Keratinocyte (primary cell): ENCODE results near the gene VPS13D. TPM values are rescaled to one million over a fixed set of nuclear protein-coding genes. Genes with fewer than 3 reads are reported as not detected.
A peak's percentile ranks its signal among the peaks of the same experiment; 100 is the strongest.

ENCODE experiments used
- DNase-seq: peaks from one replicate; pipeline ENCODE4 v3.0.0-alpha.2; 2011; ENCODE audit warnings: low read depth, missing footprints, low spot score
- FAIRE-seq: peaks from 2 replicates; lab custom pipeline; 2011; peaks lifted over from hg19 to GRCh38; lab: Jason Lieb, UNC
- H2AFZ ChIP-seq: 2 replicates; pipeline ENCODE4 v1.6.0; 2012; ENCODE audit warnings: low read length, control low read depth, inconsistent platforms; ENCODE audit not compliant: control insufficient read depth
- H3K27ac ChIP-seq: 2 replicates; pipeline ENCODE4 v1.5.1; 2011; ENCODE audit warnings: low read length; ENCODE audit not compliant: control insufficient read depth, insufficient read depth
- H3K27me3 ChIP-seq: 3 replicates; pipeline ENCODE4 v1.6.0; 2011; ENCODE audit warnings: low read length; ENCODE audit not compliant: control insufficient read depth, insufficient read depth; ENCODE audit errors: extremely low read depth
- H3K36me3 ChIP-seq, 2 experiments: 2 replicates in 1 of 2; 3 replicates in 1 of 2; pipeline ENCODE4 v1.5.1; 2011; ENCODE audit warnings: low read length in 2 of 2, mild to moderate bottlenecking in 1 of 2; ENCODE audit not compliant: control insufficient read depth in 2 of 2, insufficient read depth in 2 of 2; ENCODE audit errors: extremely low read depth in 1 of 2
- H3K4me1 ChIP-seq: 3 replicates; pipeline ENCODE4 v1.5.1; 2011; ENCODE audit warnings: low read length; ENCODE audit not compliant: control insufficient read depth, insufficient read depth; ENCODE audit errors: extremely low read depth
- H3K4me2 ChIP-seq: 3 replicates; pipeline ENCODE4 v1.6.0; 2011; ENCODE audit warnings: low read depth, low read length; ENCODE audit not compliant: control insufficient read depth, insufficient read depth; ENCODE audit errors: extremely low read depth
- H3K4me3 ChIP-seq, 3 experiments: fragments of 200-600 bp in 1 of 3; sonication (generic) in 1 of 3; 2 replicates in 2 of 3; 3 replicates in 1 of 3; pipeline ENCODE4 v1.5.1; 2011 to 2016; ENCODE audit warnings: low read length in 3 of 3, mild to moderate bottlenecking in 3 of 3, control low read depth in 2 of 3, inconsistent platforms in 1 of 3, low read depth in 1 of 3, mixed read lengths in 1 of 3, mixed run types in 1 of 3, moderate library complexity in 1 of 3; ENCODE audit not compliant: control insufficient read depth in 2 of 3, insufficient read depth in 2 of 3; ENCODE audit errors: extremely low read depth in 1 of 3
- H3K79me2 ChIP-seq: 2 replicates; pipeline ENCODE4 v1.6.0; 2012; ENCODE audit warnings: low read length; ENCODE audit not compliant: control insufficient read depth, insufficient read depth
- H3K9ac ChIP-seq: 3 replicates; pipeline ENCODE4 v1.6.0; 2011; ENCODE audit warnings: low read length; ENCODE audit not compliant: control insufficient read depth, insufficient read depth; ENCODE audit errors: extremely low read depth
- H3K9me1 ChIP-seq: 3 replicates; pipeline ENCODE4 v1.6.0; 2011; ENCODE audit warnings: low read length; ENCODE audit not compliant: control insufficient read depth, insufficient read depth; ENCODE audit errors: extremely low read depth
- H3K9me3 ChIP-seq: 2 replicates; pipeline ENCODE4 v1.5.1; 2012; ENCODE audit warnings: low read depth, low read length; ENCODE audit not compliant: control insufficient read depth
- H4K20me1 ChIP-seq: 3 replicates; pipeline ENCODE4 v1.6.0; 2011; ENCODE audit warnings: low read length; ENCODE audit not compliant: control insufficient read depth, insufficient read depth; ENCODE audit errors: extremely low read depth
- EZH2 ChIP-seq: IDR thresholded peaks from one replicate; pipeline ENCODE4 v1.6.1; 2012; ENCODE audit warnings: inconsistent platforms, mild to moderate bottlenecking, low read length, moderate library complexity
- dilution Hi-C: fragments of 300-500 bp; cut with MboI; formaldehyde crosslinking; loops from one replicate; pipeline ENCODE4 v1.7.0; 2020; ENCODE audit warnings: low sequenced_read_pairs; ENCODE audit not compliant: extremely low pct_ligation_motif_present
- polyA plus RNA-seq, 5 experiments: library from polyadenylated mRNA; depleted of rRNA in 3 of 5; stranded (reverse) in 3 of 5; stranded (forward) in 1 of 5; unstranded in 1 of 5; fragments of >200 nt; gene quantifications; 1 replicate in 1 of 5; 2 replicates in 3 of 5; 3 replicates in 1 of 5; pipeline versions ENCODE4 v1.2.1 to v1.2.3, GENCODE V29; 2011 to 2012; ENCODE audit warnings: missing spikeins in 2 of 5, low read depth in 1 of 5, low replicate concordance in 1 of 5
- TF ChIP-seq, protein P1 (sequence below), 3 experiments: IDR thresholded peaks in 1 of 3; conservative IDR thresholded peaks in 1 of 3; optimal IDR thresholded peaks in 1 of 3; 2 replicates in 2 of 3; 3 replicates in 1 of 3; pipeline versions ENCODE3 to v1.5.1; 2011; ENCODE audit warnings: low read length in 3 of 3, mild to moderate bottlenecking in 3 of 3, moderate library complexity in 2 of 3, control low read depth in 1 of 3, inconsistent platforms in 1 of 3; ENCODE audit not compliant: insufficient read depth in 2 of 3; ENCODE audit errors: extremely low read depth in 1 of 3

VPS13D gene
- polyA plus RNA-seq, 1 donor (not counting 4 experiments of a cell fraction or from before 2014, with no cell fraction given) = 19.0 TPM

DNA sequence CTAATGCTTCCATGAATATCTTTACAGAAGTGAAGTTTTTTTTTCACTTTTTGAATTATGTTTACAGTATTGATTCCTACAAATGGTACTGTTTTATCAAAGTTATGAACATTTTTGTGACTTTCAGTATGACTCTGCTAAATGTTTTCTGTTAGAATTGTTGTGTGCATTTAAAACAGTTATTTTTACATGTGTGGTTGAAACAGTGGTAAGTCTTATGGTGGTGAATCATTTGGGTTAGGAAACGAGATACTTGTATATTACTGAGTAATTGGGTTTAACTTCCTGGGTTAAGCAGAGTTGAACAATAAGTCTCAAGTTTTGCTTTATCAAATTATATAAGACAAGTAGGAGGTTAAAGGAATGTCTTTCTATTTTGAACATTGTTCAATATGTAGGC, 66.8 kb downstream of the VPS13D start:
- H3K36me3 ChIP-seq = peaks cover 12 to 20% of the 10 kb centered on the region in 2 experiments
- H3K79me2 ChIP-seq = no peaks in the 10 kb centered on the region
- no peaks in the 10 kb centered on the region for H3K9me3 ChIP-seq
- no peak overlapping the region for H2AFZ ChIP-seq
- H3K9me1 ChIP-seq = no peaks in the 10 kb centered on the region
- no peaks in the 10 kb centered on the region for H4K20me1 ChIP-seq
- TF ChIP-seq EZH2 = no peak
- TF ChIP-seq, protein P1, sequence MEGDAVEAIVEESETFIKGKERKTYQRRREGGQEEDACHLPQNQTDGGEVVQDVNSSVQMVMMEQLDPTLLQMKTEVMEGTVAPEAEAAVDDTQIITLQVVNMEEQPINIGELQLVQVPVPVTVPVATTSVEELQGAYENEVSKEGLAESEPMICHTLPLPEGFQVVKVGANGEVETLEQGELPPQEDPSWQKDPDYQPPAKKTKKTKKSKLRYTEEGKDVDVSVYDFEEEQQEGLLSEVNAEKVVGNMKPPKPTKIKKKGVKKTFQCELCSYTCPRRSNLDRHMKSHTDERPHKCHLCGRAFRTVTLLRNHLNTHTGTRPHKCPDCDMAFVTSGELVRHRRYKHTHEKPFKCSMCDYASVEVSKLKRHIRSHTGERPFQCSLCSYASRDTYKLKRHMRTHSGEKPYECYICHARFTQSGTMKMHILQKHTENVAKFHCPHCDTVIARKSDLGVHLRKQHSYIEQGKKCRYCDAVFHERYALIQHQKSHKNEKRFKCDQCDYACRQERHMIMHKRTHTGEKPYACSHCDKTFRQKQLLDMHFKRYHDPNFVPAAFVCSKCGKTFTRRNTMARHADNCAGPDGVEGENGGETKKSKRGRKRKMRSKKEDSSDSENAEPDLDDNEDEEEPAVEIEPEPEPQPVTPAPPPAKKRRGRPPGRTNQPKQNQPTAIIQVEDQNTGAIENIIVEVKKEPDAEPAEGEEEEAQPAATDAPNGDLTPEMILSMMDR (optimal IDR thresholded peaks at IDR 0.05 in 1 of 3, IDR thresholded peaks at IDR 0.05 in 1 of 3, conservative IDR thresholded peaks at IDR 0.05 in 1 of 3; ENCODE audit: extremely low read depth in 1 of 3, insufficient read depth in 2 of 3, low read length in 3 of 3) = no peak
- dilution Hi-C loops = no loop called here
- no peak for DNase-seq
- H3K27ac ChIP-seq = no peak overlapping the region
- no peak overlapping the region for H3K4me3 ChIP-seq
- no peak overlapping the region for H3K4me2 ChIP-seq
- peaks cover 3% of the 10 kb centered on the region for H3K4me1 ChIP-seq
- peak; percentile 32 for FAIRE-seq
- H3K27me3 ChIP-seq = no peaks in the 10 kb centered on the region
- H3K9ac ChIP-seq = no peak overlapping the region

DNA sequence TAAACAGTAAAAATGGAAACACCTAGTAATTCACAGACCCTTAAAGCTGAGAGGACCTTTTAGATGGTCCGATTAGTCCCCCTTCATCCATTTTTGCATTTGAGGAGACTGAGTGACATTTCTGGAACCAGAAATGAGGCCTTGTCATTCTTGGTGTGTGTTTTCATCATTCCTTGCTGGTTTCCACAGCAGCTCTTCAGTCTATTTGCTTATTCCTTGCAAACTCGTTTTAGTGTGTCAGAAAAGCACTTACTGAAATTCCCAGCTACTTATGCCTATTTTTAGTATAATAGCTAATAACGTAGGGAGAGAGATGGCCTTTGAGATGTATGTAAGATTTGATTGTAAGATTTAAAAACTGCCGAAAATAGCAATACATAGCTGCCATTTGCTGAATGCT, 70.9 kb downstream of the VPS13D start:
- no peak overlapping the region for H3K27ac ChIP-seq
- H3K4me3 ChIP-seq = no peak overlapping the region
- H3K9ac ChIP-seq = no peak overlapping the region
- H3K4me2 ChIP-seq = no peak overlapping the region
- dilution Hi-C loops = no loop called here
- no peaks in the 10 kb centered on the region for H3K9me1 ChIP-seq
- no peaks in the 10 kb centered on the region for H4K20me1 ChIP-seq
- TF ChIP-seq EZH2 = no peak
- H3K9me3 ChIP-seq = no peaks in the 10 kb centered on the region
- peaks cover 13 to 21% of the 10 kb centered on the region in 2 experiments for H3K36me3 ChIP-seq
- no peak for DNase-seq
- no peak overlapping the region for H2AFZ ChIP-seq
- H3K4me1 ChIP-seq = peaks cover 3% of the 10 kb centered on the region
- H3K79me2 ChIP-seq = no peaks in the 10 kb centered on the region
- no peak for FAIRE-seq
- no peaks in the 10 kb centered on the region for H3K27me3 ChIP-seq
